Keratinocyte (primary cell): ENCODE results near the gene PLCG2. TPM values are rescaled to one million over a fixed set of nuclear protein-coding genes. Genes with fewer than 3 reads are reported as not detected.
A peak's percentile ranks its signal among the peaks of the same experiment; 100 is the strongest.

Experiments
- DNase-seq: peaks from one replicate; pipeline ENCODE4 v3.0.0-alpha.2; 2011; ENCODE audit warnings: low read depth, missing footprints, low spot score
- FAIRE-seq: peaks from 2 replicates; lab custom pipeline; 2011; peaks lifted over from hg19 to GRCh38; lab: Jason Lieb, UNC
- H2AFZ ChIP-seq: 2 replicates; pipeline ENCODE4 v1.6.0; 2012; ENCODE audit warnings: low read length, control low read depth, inconsistent platforms; ENCODE audit not compliant: control insufficient read depth
- H3K27ac ChIP-seq: 2 replicates; pipeline ENCODE4 v1.5.1; 2011; ENCODE audit warnings: low read length; ENCODE audit not compliant: control insufficient read depth, insufficient read depth
- H3K27me3 ChIP-seq: 3 replicates; pipeline ENCODE4 v1.6.0; 2011; ENCODE audit warnings: low read length; ENCODE audit not compliant: control insufficient read depth, insufficient read depth; ENCODE audit errors: extremely low read depth
- H3K36me3 ChIP-seq, 2 experiments: 2 replicates in 1 of 2; 3 replicates in 1 of 2; pipeline ENCODE4 v1.5.1; 2011; ENCODE audit warnings: low read length in 2 of 2, mild to moderate bottlenecking in 1 of 2; ENCODE audit not compliant: control insufficient read depth in 2 of 2, insufficient read depth in 2 of 2; ENCODE audit errors: extremely low read depth in 1 of 2
- H3K4me1 ChIP-seq: 3 replicates; pipeline ENCODE4 v1.5.1; 2011; ENCODE audit warnings: low read length; ENCODE audit not compliant: control insufficient read depth, insufficient read depth; ENCODE audit errors: extremely low read depth
- H3K4me2 ChIP-seq: 3 replicates; pipeline ENCODE4 v1.6.0; 2011; ENCODE audit warnings: low read depth, low read length; ENCODE audit not compliant: control insufficient read depth, insufficient read depth; ENCODE audit errors: extremely low read depth
- H3K4me3 ChIP-seq, 3 experiments: fragments of 200-600 bp in 1 of 3; sonication (generic) in 1 of 3; 2 replicates in 2 of 3; 3 replicates in 1 of 3; pipeline ENCODE4 v1.5.1; 2011 to 2016; ENCODE audit warnings: low read length in 3 of 3, mild to moderate bottlenecking in 3 of 3, control low read depth in 2 of 3, inconsistent platforms in 1 of 3, low read depth in 1 of 3, mixed read lengths in 1 of 3, mixed run types in 1 of 3, moderate library complexity in 1 of 3; ENCODE audit not compliant: control insufficient read depth in 2 of 3, insufficient read depth in 2 of 3; ENCODE audit errors: extremely low read depth in 1 of 3
- H3K79me2 ChIP-seq: 2 replicates; pipeline ENCODE4 v1.6.0; 2012; ENCODE audit warnings: low read length; ENCODE audit not compliant: control insufficient read depth, insufficient read depth
- H3K9ac ChIP-seq: 3 replicates; pipeline ENCODE4 v1.6.0; 2011; ENCODE audit warnings: low read length; ENCODE audit not compliant: control insufficient read depth, insufficient read depth; ENCODE audit errors: extremely low read depth
- H3K9me1 ChIP-seq: 3 replicates; pipeline ENCODE4 v1.6.0; 2011; ENCODE audit warnings: low read length; ENCODE audit not compliant: control insufficient read depth, insufficient read depth; ENCODE audit errors: extremely low read depth
- H3K9me3 ChIP-seq: 2 replicates; pipeline ENCODE4 v1.5.1; 2012; ENCODE audit warnings: low read depth, low read length; ENCODE audit not compliant: control insufficient read depth
- H4K20me1 ChIP-seq: 3 replicates; pipeline ENCODE4 v1.6.0; 2011; ENCODE audit warnings: low read length; ENCODE audit not compliant: control insufficient read depth, insufficient read depth; ENCODE audit errors: extremely low read depth
- EZH2 ChIP-seq: IDR thresholded peaks from one replicate; pipeline ENCODE4 v1.6.1; 2012; ENCODE audit warnings: inconsistent platforms, mild to moderate bottlenecking, low read length, moderate library complexity
- dilution Hi-C: fragments of 300-500 bp; cut with MboI; formaldehyde crosslinking; loops from one replicate; pipeline ENCODE4 v1.7.0; 2020; ENCODE audit warnings: low sequenced_read_pairs; ENCODE audit not compliant: extremely low pct_ligation_motif_present
- polyA plus RNA-seq, 5 experiments: library from polyadenylated mRNA; depleted of rRNA in 3 of 5; stranded (reverse) in 3 of 5; stranded (forward) in 1 of 5; unstranded in 1 of 5; fragments of >200 nt; gene quantifications; 1 replicate in 1 of 5; 2 replicates in 3 of 5; 3 replicates in 1 of 5; pipeline versions ENCODE4 v1.2.1 to v1.2.3, GENCODE V29; 2011 to 2012; ENCODE audit warnings: missing spikeins in 2 of 5, low read depth in 1 of 5, low replicate concordance in 1 of 5
- TF ChIP-seq, protein P1 (sequence below), 3 experiments: IDR thresholded peaks in 1 of 3; conservative IDR thresholded peaks in 1 of 3; optimal IDR thresholded peaks in 1 of 3; 2 replicates in 2 of 3; 3 replicates in 1 of 3; pipeline versions ENCODE3 to v1.5.1; 2011; ENCODE audit warnings: low read length in 3 of 3, mild to moderate bottlenecking in 3 of 3, moderate library complexity in 2 of 3, control low read depth in 1 of 3, inconsistent platforms in 1 of 3; ENCODE audit not compliant: insufficient read depth in 2 of 3; ENCODE audit errors: extremely low read depth in 1 of 3

Gene PLCG2
- polyA plus RNA-seq, 1 donor (not counting 4 experiments of a cell fraction or from before 2014, with no cell fraction given), result 3.5 TPM

DNA sequence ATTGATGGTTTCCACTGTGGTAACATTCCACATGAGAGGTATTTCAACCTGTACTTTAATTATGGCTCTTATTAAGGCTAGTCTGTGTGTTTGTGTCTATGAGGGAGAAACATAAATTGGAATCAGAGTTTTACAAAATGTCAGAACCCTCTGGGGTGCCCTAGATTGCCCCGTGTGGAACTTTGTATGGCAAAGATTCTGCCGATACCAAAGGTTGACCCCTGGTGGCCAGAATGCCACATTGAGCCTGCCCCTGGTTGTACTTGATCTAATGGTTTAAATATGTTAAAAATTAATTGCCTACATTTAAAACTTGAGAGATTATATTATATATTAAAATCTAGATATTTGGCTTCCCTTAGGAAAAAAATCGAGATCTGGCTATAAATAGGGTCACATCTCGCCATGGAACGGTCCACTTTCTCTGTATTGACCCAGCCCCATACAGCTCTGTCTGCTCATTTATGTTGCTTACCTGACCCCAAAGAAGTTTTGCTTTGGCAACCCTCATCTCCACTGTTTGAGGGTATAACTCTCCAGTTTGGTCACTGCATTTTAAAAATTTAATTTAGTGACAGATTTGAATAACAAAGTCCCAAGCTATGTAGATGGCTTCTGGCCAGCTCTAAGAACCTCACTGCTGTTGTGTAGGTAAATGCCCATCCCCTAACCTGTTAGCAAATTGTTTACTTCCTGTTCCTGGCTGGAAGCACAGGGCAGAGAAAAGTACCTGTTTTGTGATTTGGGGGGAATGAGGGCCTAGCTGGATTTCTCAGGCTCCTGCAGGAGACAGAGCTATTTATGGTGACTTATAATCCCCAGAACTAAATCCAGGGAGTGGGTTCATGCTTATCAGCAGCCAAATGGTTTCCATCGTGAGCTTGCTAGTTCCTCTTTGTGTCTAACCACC, 95.0 kb downstream of the PLCG2 start:
- no peak overlapping the region for H3K4me3 ChIP-seq
- no peaks in the 10 kb centered on the region for H3K9me1 ChIP-seq
- no peak for DNase-seq
- no peak for FAIRE-seq
- no peak overlapping the region for H3K4me2 ChIP-seq
- no peak for TF ChIP-seq EZH2
- TF ChIP-seq, protein P1, sequence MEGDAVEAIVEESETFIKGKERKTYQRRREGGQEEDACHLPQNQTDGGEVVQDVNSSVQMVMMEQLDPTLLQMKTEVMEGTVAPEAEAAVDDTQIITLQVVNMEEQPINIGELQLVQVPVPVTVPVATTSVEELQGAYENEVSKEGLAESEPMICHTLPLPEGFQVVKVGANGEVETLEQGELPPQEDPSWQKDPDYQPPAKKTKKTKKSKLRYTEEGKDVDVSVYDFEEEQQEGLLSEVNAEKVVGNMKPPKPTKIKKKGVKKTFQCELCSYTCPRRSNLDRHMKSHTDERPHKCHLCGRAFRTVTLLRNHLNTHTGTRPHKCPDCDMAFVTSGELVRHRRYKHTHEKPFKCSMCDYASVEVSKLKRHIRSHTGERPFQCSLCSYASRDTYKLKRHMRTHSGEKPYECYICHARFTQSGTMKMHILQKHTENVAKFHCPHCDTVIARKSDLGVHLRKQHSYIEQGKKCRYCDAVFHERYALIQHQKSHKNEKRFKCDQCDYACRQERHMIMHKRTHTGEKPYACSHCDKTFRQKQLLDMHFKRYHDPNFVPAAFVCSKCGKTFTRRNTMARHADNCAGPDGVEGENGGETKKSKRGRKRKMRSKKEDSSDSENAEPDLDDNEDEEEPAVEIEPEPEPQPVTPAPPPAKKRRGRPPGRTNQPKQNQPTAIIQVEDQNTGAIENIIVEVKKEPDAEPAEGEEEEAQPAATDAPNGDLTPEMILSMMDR (optimal IDR thresholded peaks at IDR 0.05 in 1 of 3, IDR thresholded peaks at IDR 0.05 in 1 of 3, conservative IDR thresholded peaks at IDR 0.05 in 1 of 3; ENCODE audit: extremely low read depth in 1 of 3, insufficient read depth in 2 of 3, low read length in 3 of 3), result peak; percentile 70 to 84 (median 83)
- no peaks in the 10 kb centered on the region for H3K4me1 ChIP-seq
- H3K9ac ChIP-seq, result no peak overlapping the region
- dilution Hi-C loops, result no loop called here
- H3K27me3 ChIP-seq, result no peaks in the 10 kb centered on the region
- H4K20me1 ChIP-seq, result no peaks in the 10 kb centered on the region
- H3K9me3 ChIP-seq, result no peaks in the 10 kb centered on the region
- H2AFZ ChIP-seq, result no peak overlapping the region
- H3K79me2 ChIP-seq, result no peaks in the 10 kb centered on the region
- no peaks in the 10 kb centered on the region for H3K36me3 ChIP-seq
- H3K27ac ChIP-seq, result no peak overlapping the region

GRCh38 chr16:81875461-81875860, 96.4 kb downstream of the PLCG2 start:
- H2AFZ ChIP-seq, result no peak overlapping the region
- no peaks in the 10 kb centered on the region for H3K27me3 ChIP-seq
- FAIRE-seq (no peak), DNase-seq (no peak)
- H3K4me3 ChIP-seq, result no peak overlapping the region
- no peaks in the 10 kb centered on the region for H4K20me1 ChIP-seq
- no peak overlapping the region for H3K4me2 ChIP-seq
- H3K9me1 ChIP-seq, result no peaks in the 10 kb centered on the region
- no peaks in the 10 kb centered on the region for H3K4me1 ChIP-seq
- no peaks in the 10 kb centered on the region for H3K79me2 ChIP-seq
- no peak overlapping the region for H3K9ac ChIP-seq
- no peaks in the 10 kb centered on the region for H3K9me3 ChIP-seq
- TF ChIP-seq, protein P1 (optimal IDR thresholded peaks at IDR 0.05 in 1 of 3, IDR thresholded peaks at IDR 0.05 in 1 of 3, conservative IDR thresholded peaks at IDR 0.05 in 1 of 3; ENCODE audit: extremely low read depth in 1 of 3, insufficient read depth in 2 of 3, low read length in 3 of 3), result no peak
- TF ChIP-seq EZH2, result no peak
- dilution Hi-C loops, result no loop called here
- no peak overlapping the region for H3K27ac ChIP-seq
- no peaks in the 10 kb centered on the region for H3K36me3 ChIP-seq
